SK-N-MC (cell line): ENCODE data around the gene DEGS2.

Experiments used
- EZH2 ChIP-seq: fragments of 200-600 bp; sonication (generic); IDR thresholded peaks from one replicate; pipeline ENCODE4 v1.6.1; 2017; ENCODE audit warnings: antibody characterized with exemption
- POLR2AphosphoS5 ChIP-seq: IDR thresholded peaks from 2 replicates; pipeline ENCODE4 v1.6.1; 2012; ENCODE audit warnings: mild to moderate bottlenecking, low read depth, low read length, borderline replicate concordance

- TF ChIP-seq POLR2AphosphoS5 (no peak), EZH2 (no peak)
Observed at GRCh38 chr14:100135073-100135472, 24.4 kb downstream of the DEGS2 start.
